ENCODE measurements around the gene IYD.

The IYD gene

DNA sequence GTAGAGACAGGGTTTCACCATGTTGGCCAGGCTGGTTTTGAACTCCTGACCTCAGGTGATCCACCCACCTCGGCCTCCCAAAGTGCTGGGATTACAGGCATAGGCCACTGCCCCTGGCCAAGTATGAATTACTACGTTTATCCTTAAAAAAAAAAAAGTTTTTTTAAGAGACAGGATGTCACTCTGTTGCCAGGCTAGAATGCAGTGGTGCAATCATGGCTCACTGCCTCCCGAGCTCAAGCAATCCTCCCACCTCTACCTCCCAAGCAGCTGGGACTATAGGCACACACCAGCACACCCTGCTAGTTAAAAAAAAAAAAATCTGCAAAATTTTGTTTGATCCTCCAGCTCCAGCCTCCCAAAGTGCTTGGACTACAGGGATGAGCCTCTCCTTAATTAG lies 23.1 kb downstream of the IYD start:
- H3K36me3 ChIP-seq (ENCODE audit: insufficient read depth, low read length) = no peaks in the 10 kb centered on the region
- H3K9me3 ChIP-seq (ENCODE audit: insufficient read depth, low read length, severe bottlenecking) = no peaks in the 10 kb centered on the region
- H3K9ac ChIP-seq (ENCODE audit: low read depth, low read length) = no peak overlapping the region
- H3K4me1 ChIP-seq (ENCODE audit: insufficient read depth, low read length) = no peaks in the 10 kb centered on the region
- no peaks in the 10 kb centered on the region for H4K20me1 ChIP-seq (ENCODE audit: insufficient read depth, low read length)
- peaks cover 7% of the 10 kb centered on the region for H3K27me3 ChIP-seq (ENCODE audit: insufficient read depth, low read length, poor library complexity)
- no peak for DNase-seq
- no peaks in the 10 kb centered on the region for H3K79me2 ChIP-seq (ENCODE audit: insufficient read depth, low read length)
- H2AFZ ChIP-seq (ENCODE audit: low read depth, low read length) = no peak overlapping the region
- H3K4me2 ChIP-seq (ENCODE audit: insufficient read depth, low read length) = no peak overlapping the region
- no peak overlapping the region for H3K4me3 ChIP-seq (ENCODE audit: low read depth in 1 of 2, low read length in 2 of 2)
- ATAC-seq (ENCODE audit: insufficient read depth, low read depth) = no peak
- no peak overlapping the region for H3K27ac ChIP-seq (ENCODE audit: low read length)
- no peak for TF ChIP-seq EZH2 (IDR thresholded peaks at IDR 0.05; ENCODE audit: borderline replicate concordance, low read depth, low read length, severe bottlenecking)
- no peak for TF ChIP-seq CTCF (IDR thresholded peaks at IDR 0.05; ENCODE audit: borderline replicate concordance, extremely low read depth, low read length, poor library complexity, severe bottlenecking)

DNA sequence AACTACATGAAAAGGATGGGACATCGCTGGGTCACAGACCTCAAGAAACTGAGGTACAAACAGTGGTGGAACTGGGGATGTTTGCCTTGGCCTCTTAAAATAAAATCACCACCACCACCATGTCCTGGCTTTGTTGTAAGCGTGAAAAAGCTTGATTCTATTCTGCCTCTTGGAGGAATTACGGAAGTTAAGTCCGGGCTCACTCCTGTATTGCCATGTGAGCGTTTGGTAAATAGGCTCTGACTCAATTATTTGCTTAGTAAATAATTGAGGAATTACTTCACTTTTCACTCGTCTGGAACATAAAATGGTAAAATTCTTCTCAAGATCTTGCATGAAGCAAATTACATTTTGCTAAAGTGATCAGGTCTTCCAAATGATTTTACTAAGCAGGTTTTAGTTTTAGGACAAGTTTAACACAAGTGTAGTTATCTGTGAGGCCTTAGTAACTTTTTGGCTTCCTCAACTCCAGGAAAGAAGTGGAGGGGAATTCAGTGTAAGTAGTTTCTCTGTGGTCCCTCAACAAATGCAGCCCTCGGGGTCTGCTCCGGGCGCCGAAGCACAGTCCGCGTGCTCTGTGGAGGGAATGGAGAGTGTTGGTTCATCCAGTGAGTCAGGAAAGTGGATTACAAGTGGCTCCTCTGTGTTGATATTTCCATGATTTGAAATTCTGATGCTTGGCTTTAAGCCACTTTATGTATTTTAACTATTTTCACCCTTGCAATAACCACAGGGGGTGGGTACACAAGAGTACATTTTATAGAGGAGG lies 23.8 kb downstream of the IYD start:
- ATAC-seq (ENCODE audit: insufficient read depth, low read depth) = no peak
- no peak overlapping the region for H2AFZ ChIP-seq (ENCODE audit: low read depth, low read length)
- no peaks in the 10 kb centered on the region for H3K4me1 ChIP-seq (ENCODE audit: insufficient read depth, low read length)
- no peak for TF ChIP-seq CTCF (IDR thresholded peaks at IDR 0.05; ENCODE audit: borderline replicate concordance, extremely low read depth, low read length, poor library complexity, severe bottlenecking)
- TF ChIP-seq EZH2 (IDR thresholded peaks at IDR 0.05; ENCODE audit: borderline replicate concordance, low read depth, low read length, severe bottlenecking) = no peak
- H3K27me3 ChIP-seq (ENCODE audit: insufficient read depth, low read length, poor library complexity) = peaks cover 7% of the 10 kb centered on the region
- no peaks in the 10 kb centered on the region for H4K20me1 ChIP-seq (ENCODE audit: insufficient read depth, low read length)
- no peaks in the 10 kb centered on the region for H3K9me3 ChIP-seq (ENCODE audit: insufficient read depth, low read length, severe bottlenecking)
- H3K79me2 ChIP-seq (ENCODE audit: insufficient read depth, low read length) = no peaks in the 10 kb centered on the region
- H3K4me3 ChIP-seq (ENCODE audit: low read depth in 1 of 2, low read length in 2 of 2) = no peak overlapping the region
- no peak for DNase-seq
- H3K27ac ChIP-seq (ENCODE audit: low read length) = no peak overlapping the region
- no peak overlapping the region for H3K9ac ChIP-seq (ENCODE audit: low read depth, low read length)
- no peak overlapping the region for H3K4me2 ChIP-seq (ENCODE audit: insufficient read depth, low read length)
- no peaks in the 10 kb centered on the region for H3K36me3 ChIP-seq (ENCODE audit: insufficient read depth, low read length)

- H3K79me2 ChIP-seq (ENCODE audit: insufficient read depth, low read length) = no peaks in the 10 kb centered on the region
- no peak overlapping the region for H3K9ac ChIP-seq (ENCODE audit: low read depth, low read length)
- H3K36me3 ChIP-seq (ENCODE audit: insufficient read depth, low read length) = no peaks in the 10 kb centered on the region
- TF ChIP-seq CTCF (IDR thresholded peaks at IDR 0.05; ENCODE audit: borderline replicate concordance, extremely low read depth, low read length, poor library complexity, severe bottlenecking) (no peak), EZH2 (IDR thresholded peaks at IDR 0.05; ENCODE audit: borderline replicate concordance, low read depth, low read length, severe bottlenecking) (no peak)
- no peak overlapping the region for H3K4me2 ChIP-seq (ENCODE audit: insufficient read depth, low read length)
- H3K4me3 ChIP-seq (ENCODE audit: low read depth in 1 of 2, low read length in 2 of 2) = no peak overlapping the region
- no peak for ATAC-seq (ENCODE audit: insufficient read depth, low read depth)
- no peaks in the 10 kb centered on the region for H3K9me3 ChIP-seq (ENCODE audit: insufficient read depth, low read length, severe bottlenecking)
- no peaks in the 10 kb centered on the region for H3K4me1 ChIP-seq (ENCODE audit: insufficient read depth, low read length)
- H3K27ac ChIP-seq (ENCODE audit: low read length) = no peak overlapping the region
- no peaks in the 10 kb centered on the region for H4K20me1 ChIP-seq (ENCODE audit: insufficient read depth, low read length)
- no peak overlapping the region for H2AFZ ChIP-seq (ENCODE audit: low read depth, low read length)
- no peak for DNase-seq
- peaks cover 14% of the 10 kb centered on the region for H3K27me3 ChIP-seq (ENCODE audit: insufficient read depth, low read length, poor library complexity)
These were observed 25.5 kb downstream of the IYD start for GRCh38 chr6:150394053-150394898.

Data from DND-41 (cell line).